Stimulated activated CD4-positive, alpha-beta T cell treated with anti-CD3 and anti-CD28 coated beads, Interleukin-1b, Interleukin-23, amount 100 ng/mL, for 48 hours (primary cell): Measurements from ENCODE around the gene ETFA.

Experiments used
- DNase-seq: peaks from one replicate; pipeline ENCODE4 v3.0.0-alpha.2; 2020

ETFA gene

GRCh38 chr15:76209523-76209922 is 101.7 kb downstream of the ETFA start:
- no peak for DNase-seq

DNA sequence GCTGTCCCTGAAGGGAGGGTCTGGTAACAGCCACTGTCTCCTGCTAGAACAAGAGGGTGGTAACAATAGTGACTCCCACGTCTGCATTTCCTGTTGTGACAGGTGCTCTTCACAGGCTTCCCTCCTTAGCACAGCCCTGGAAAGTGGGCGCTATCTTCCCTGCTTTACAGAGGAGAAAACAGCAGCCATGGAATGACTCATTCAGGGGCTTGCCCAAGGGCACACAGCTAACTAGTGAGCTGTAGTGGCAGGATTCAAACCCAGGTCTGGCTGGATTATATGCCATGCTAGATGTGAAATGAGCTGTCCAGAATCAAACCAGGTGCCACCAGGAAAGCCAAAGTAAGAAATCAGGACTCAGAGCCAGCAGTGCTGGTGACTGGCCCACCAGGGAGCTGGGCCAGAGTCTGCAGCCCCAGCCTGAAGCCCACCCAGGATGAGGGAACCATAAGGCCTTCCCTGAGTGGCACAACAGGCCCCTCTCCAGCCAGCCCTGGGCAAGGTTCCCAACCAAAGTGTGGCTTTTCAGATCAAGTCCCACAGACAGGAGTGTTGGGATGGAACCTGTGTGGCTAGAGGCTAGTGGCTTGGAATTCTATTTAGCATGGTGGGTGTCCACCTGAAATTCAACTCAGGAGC is 102.4 kb downstream of the ETFA start:
- no peak for DNase-seq

GRCh38 chr15:76208084-76208785 is 103.0 kb downstream of the ETFA start:
- no peak for DNase-seq

GRCh38 chr15:76206325-76206976 is 104.8 kb downstream of the ETFA start:
- no peak for DNase-seq

DNA sequence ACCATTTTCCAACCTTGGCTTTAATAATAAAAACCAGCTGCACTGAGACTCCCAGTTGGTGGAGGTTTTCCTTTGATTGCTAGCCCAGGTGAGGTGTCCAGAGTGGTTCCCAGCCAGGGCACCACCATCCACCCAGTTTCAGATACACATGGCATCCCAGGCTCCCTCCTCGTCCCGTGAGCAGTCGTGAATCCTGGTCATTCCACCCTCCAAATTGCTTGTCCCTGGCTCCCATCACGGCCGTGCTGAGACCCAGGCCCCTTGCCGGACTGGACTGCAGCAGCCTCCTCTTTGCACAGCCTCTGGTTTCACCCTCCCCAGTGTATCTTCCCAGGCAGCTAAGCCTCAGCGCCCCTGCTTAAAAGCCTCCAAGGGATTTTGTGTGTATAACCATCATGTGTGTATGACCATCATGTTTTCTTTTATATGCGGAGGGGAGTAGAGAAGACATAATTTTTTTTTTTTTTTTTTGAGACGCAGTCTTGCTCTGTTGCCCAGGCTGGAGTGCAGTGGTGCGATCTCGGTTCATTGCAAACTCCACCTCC is 106.3 kb downstream of the ETFA start:
- DNase-seq, result no peak

GRCh38 chr15:76204109-76204845 is 107.0 kb downstream of the ETFA start:
- DNase-seq, result no peak

DNA sequence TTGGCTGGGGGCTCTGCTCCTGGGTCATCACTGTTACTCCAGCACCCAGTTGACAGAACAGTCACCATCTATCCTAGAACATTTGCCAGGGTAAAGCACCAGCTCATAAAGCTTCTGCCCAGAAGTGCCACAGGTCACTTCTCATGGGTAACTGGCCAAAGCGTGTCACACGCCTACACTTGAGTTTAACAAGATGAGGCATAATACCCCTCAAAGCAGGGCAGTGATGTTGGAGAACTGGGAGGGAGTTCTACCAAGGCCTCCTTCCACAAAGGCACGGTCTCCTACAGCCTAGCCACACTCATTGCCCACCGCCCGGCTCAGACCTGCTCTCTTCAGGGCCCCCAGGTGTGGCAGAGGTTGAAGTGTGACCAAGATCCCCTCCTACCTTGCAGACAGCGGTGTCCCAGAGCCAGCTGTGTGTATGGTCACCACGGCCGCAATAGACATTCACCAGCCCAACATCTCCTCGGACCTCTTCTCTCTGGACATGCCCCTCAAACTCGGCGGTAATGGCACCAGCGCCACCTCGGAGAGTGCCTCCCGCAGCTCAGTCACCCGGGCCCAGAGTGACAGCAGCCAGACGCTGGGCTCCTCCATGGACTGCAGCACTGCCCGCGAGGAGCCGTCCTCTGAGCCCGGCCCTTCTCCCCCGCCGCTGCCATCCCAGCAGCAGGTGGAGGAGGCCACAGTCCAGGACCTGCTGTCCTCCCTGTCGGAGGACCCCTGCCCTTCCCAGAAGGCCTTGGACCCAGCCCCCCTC is 107.7 kb downstream of the ETFA start:
- no peak for DNase-seq

DNA sequence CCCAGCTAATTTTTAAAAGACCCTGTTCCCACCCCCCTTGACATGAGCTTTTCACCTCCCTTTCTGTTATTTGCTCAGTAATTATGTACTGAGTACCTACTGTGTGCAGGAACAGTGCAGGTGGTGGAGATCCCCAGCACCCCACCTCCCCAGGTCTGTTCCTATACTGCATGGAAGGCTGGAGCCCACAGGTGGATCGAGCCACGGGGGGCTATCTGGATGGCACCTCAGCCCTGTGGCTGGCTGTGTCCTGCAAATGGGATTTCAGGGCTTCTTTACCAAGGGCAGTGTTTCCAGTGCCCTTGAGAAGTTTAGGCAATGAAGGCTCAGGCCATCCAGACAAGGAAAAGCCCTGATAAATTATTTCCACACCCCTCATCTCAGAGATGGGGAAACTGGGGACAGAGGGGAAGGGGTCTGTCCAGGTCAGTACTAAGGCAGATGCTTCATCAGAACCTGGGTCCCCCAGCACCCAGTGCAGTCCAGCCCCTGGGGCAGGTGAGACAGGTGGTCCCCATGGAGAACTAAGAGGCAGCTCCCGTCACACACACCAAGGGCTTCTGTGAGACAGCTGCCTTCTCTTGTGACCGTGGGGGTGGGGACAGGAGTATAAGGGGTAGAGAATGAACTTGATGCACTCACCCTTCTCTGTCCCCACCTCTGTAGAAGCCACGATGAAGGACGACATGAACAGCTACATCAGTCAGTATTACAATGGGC is 109.6 kb downstream of the ETFA start:
- no peak for DNase-seq

- DNase-seq, result no peak
Measured at GRCh38 chr15:76200641-76201105, 110.6 kb downstream of the ETFA start.

- no peak for DNase-seq
Measured at GRCh38 chr15:76200083-76200465, 111.2 kb downstream of the ETFA start.

DNA sequence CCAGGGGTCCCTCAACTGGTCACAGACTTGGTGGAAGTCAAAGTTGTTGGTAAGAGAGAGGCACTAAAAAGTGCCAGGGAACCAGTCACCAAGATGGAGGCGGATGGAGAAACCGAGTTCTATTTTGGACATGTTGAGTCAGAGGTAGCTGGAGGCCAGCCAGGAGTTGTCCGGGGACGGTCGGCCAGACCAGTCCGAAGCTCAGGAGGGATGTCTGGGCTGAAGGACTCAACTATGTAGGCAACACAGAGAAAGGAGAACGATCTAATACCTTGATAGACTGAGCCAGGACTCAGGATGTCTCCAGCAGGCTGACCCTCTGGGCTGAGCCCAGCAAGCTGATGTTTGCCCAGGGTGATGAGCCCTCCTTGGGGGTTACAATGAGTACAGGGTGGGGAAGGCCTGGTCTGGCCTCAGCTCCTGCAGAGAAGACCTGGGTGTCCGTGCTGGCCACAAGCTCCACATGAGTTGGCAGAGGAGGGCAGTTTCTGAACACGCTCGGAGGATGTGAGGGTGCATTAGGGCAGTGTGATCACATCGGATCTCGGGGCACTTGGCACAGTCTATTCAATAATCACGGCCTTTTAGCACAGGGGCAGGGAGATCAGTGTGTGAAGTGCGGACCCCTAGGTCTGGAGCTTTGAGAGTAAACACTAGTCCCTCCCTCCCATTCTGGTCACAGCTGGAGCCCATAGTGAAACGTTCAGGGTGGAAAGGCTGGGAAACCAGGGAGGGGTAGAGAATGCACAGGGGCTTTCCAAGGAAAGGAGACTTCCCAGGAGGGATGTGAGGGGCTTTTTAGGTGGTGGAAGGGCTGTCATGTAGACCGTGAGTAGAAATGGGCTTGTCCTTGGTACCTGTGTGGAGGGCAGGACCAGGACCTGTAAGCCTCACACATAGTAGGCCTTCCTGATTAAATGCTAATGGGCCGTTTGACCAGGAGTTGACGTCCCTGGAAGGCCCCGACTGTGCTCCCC is 111.9 kb downstream of the ETFA start:
- DNase-seq, result no peak

DNA sequence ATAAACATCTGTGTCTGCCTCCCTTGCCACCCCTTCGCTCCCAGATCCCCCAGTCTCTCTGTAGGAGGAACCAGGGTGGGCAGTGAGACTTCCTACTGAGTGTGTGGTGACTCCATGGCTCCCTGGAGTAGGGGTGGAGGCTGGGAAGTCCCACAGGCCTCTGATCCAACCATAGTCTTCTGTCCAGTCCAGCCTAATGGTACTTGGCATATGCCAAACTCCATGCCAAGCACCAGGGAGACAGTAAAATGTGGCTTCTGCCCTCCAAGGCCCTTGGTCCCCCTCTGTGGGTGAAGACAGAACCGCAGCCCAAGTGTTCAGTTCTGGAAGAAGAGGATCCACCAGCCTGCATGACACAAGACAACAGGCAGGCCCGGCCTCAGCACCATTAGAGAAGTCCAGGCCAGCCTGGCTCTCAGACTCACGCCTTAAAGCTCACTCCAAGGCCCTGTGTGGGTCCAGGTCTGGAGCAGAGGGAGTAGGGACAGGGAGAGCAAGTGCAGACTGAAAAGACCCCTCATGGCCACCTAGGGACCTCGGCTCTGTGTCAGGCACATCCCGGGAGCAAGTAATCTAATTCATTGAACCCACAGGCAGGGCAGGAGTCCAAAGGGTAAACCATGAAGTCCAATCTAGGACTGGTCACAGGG is 112.7 kb downstream of the ETFA start:
- no peak for DNase-seq

- DNase-seq, result no peak
Measured at GRCh38 chr15:76197703-76198455, 113.4 kb downstream of the ETFA start.

GRCh38 chr15:76196269-76197231 is 114.7 kb downstream of the ETFA start:
- no peak for DNase-seq

- DNase-seq, result no peak
Measured at GRCh38 chr15:76195506-76196268, 115.6 kb downstream of the ETFA start.

DNA sequence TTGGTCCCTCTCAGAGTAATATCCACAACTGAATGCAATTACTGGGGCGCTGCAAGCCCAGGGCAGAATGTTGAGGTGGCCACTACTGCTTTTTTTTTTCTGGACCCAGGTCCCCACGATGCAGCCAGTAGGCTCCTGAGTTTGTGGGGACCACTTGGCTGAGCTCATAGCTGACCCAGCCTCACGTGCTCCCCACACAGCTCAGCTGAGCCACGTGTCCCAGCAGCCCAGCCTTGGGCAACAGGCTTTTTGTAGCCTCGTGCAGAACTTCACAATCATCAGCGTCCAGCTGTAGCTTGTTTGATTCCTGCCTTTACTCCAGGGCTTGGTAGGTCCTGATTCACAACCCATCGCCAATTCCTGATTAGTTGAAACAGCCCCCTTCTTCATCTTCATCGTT is 117.3 kb downstream of the ETFA start:
- no peak for DNase-seq

GRCh38 chr15:76192715-76193114 is 118.6 kb downstream of the ETFA start:
- no peak for DNase-seq
